Measurements from ENCODE around the gene C18orf63.

C18orf63 gene

DNA sequence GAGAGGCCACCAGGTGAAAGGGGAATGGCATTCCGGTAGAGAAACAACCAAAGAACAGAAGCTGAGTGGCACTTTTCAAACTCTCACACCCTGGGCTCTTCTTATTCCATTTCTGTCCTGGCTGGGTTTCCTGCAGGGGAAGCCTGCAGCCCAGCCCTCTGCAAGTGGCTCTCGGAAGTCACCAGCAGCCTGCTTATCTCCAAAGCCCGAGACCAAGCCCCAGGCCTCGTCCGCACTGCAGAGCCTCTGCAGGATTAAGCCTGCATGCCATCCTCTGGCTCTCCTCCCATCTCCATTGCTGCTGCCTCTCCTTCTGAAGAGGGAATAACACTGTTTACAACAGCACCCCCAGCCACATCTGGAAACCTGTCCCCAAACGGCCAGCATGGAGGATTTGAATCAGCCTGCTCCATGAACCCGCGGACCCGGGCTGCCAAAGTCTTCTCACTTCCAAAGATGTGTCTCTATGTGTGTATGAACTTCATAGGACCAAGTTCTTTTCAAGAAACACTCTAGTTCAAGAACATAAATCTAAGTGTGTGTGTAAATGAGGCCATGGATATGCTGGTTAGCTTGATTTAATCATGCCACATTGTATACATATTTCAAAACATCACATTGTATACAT lies 87.3 kb downstream of the C18orf63 start:
- no peak for DNase-seq (ENCODE audit: low read depth in 4 of 4, low spot score in 1 of 4)

DNA sequence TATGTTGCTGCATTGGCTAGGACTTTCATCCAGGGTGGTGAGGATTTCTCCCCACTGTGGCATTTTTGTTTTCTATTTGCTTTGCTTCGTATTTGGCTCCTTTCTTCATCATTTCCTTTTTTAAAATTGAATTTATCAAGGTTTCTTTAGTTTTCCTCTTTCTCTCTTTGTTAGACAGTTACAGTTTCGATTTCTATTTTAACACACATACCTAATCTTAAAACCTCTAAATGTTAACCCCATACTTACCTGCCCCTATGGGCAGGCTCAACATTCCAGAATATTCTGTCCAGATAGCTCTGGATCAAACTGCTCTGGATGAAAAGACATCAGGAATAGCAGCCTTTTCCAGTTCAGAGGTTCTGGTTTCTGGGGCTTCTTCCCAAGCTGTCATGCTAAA lies 92.2 kb downstream of the C18orf63 start:
- DNase-seq (ENCODE audit: low read depth in 4 of 4, low spot score in 1 of 4) = no peak

Data from stimulated activated CD4-positive, alpha-beta T cell treated with anti-CD3 and anti-CD28 coated beads, Interleukin-1b, Interleukin-23, amount 100 ng/mL, for 24 hours (primary cell).